HepG2 (cell line): Measurements from ENCODE around the gene STYXL1. TPM values are rescaled to one million over a fixed set of nuclear protein-coding genes. Genes with fewer than 3 reads are reported as not detected.

Experiments
- ATAC-seq: fragments of 200-7000 bp; cut with Tn5 transposase; 3 replicates; pipeline ENCODE4 v1.9.1; 2020; ENCODE audit warnings: mild to moderate bottlenecking, moderate library complexity
- BruUV-seq: library from RNA; stranded (reverse); fragments of 400-500 nt; replicated peaks from 2 replicates; lab custom pipeline; 2021; lab: Mats Ljungman, UMichigan
- CTCF ChIA-PET: fragments of 300-600 bp; formaldehyde crosslinking; extraction: SDS; loops from one replicate; lab custom pipeline; 2021; ENCODE audit warnings: low total read pairs, inconsistent platforms, low intra/inter-chr PET ratio; lab: Yijun Ruan, JAX
- POLR2A ChIA-PET: fragments of 350-600 bp; sonication (Branson Sonifier 250); formaldehyde crosslinking; loops from one replicate; lab custom pipeline; 2020; ENCODE audit warnings: antibody characterized with exemption, inconsistent platforms; lab: Yijun Ruan, JAX
- DNase-seq: peaks from one replicate; pipeline ENCODE4 v3.0.0-alpha.2; 2015; ENCODE audit warnings: low spot score
- FAIRE-seq: peaks from 3 replicates; lab custom pipeline; 2011; peaks lifted over from hg19 to GRCh38; lab: Jason Lieb, UNC
- H2AFZ ChIP-seq: one replicate; pipeline ENCODE4 v1.6.1; 2011; ENCODE audit warnings: low read length, inconsistent platforms
- H3K27ac ChIP-seq: fragments of 300-600 bp; 3 replicates; pipeline ENCODE4 v1.8.0; 2011; ENCODE audit warnings: mixed run types, mild to moderate bottlenecking, mixed read lengths, low read length, inconsistent platforms; ENCODE audit not compliant: insufficient read depth; ENCODE audit errors: extremely low read length
- H3K27me3 ChIP-seq, 2 experiments: fragments of 200-600 bp in 1 of 2; 2 replicates in 1 of 2; 3 replicates in 1 of 2; pipeline versions ENCODE4 v1.6.0 to v1.8.0; 2011; ENCODE audit warnings: low read length in 2 of 2, mild to moderate bottlenecking in 2 of 2, moderate library complexity in 2 of 2, inconsistent platforms in 1 of 2; ENCODE audit not compliant: insufficient read depth in 2 of 2, control insufficient read depth in 1 of 2
- H3K36me3 ChIP-seq, 2 experiments: fragments of 200-600 bp in 1 of 2; replicated peaks in 1 of 2; 2 replicates in 1 of 2; 3 replicates in 1 of 2; pipeline versions ENCODE4 v1.5.1 to v1.8.0; 2011; ENCODE audit warnings: low read length in 2 of 2, inconsistent platforms in 1 of 2; ENCODE audit not compliant: insufficient read depth in 2 of 2, control insufficient read depth in 1 of 2
- H3K4me1 ChIP-seq: 2 replicates; pipeline ENCODE4 v1.5.1; 2012; ENCODE audit warnings: low read length, inconsistent platforms; ENCODE audit not compliant: insufficient read depth
- H3K4me2 ChIP-seq: 2 replicates; pipeline ENCODE4 v1.6.0; 2011; ENCODE audit warnings: low read depth, low read length, inconsistent platforms
- H3K4me3 ChIP-seq, 3 experiments: fragments of 200-600 bp in 1 of 3; sonication (generic), shearing (Covaris generic) in 1 of 3; replicated peaks in 1 of 3; 2 replicates each; pipeline ENCODE4 v1.5.1; 2011 to 2016; ENCODE audit warnings: low read length in 3 of 3, inconsistent platforms in 2 of 3, low read depth in 2 of 3, mild to moderate bottlenecking in 2 of 3, control low read depth in 1 of 3, mixed read lengths in 1 of 3; ENCODE audit not compliant: insufficient read depth in 1 of 3
- H3K79me2 ChIP-seq: one replicate; pipeline ENCODE4 v1.6.1; 2011; ENCODE audit warnings: low read length, inconsistent platforms; ENCODE audit not compliant: insufficient read depth
- H3K9ac ChIP-seq: 2 replicates; pipeline ENCODE4 v1.6.0; 2011; ENCODE audit warnings: mild to moderate bottlenecking, low read depth, low read length, inconsistent platforms; ENCODE audit not compliant: insufficient read depth
- H3K9me3 ChIP-seq: 2 replicates; pipeline ENCODE4 v1.5.1; 2012; ENCODE audit warnings: mild to moderate bottlenecking, low read length
- H4K20me1 ChIP-seq: 2 replicates; pipeline ENCODE4 v1.6.0; 2011; ENCODE audit warnings: inconsistent platforms, mild to moderate bottlenecking, low read length, moderate library complexity; ENCODE audit not compliant: insufficient read depth
- AGO2 ChIP-seq: fragments of 200-400 bp; formaldehyde crosslinking; optimal IDR thresholded peaks from 2 replicates; pipeline ENCODE3; 2017; ENCODE audit warnings: mild to moderate bottlenecking, low read depth, low read length, moderate library complexity
- ETV6 ChIP-seq: sonication (generic); formaldehyde crosslinking; conservative IDR thresholded peaks from 2 replicates; pipeline ENCODE4 v1.4.0; 2020; ENCODE audit warnings: missing genetic modification reagents
- HNRNPL ChIP-seq: fragments of 200-400 bp; formaldehyde crosslinking; IDR thresholded peaks from 2 replicates; pipeline ENCODE4 v1.6.1; 2017; ENCODE audit warnings: mild to moderate bottlenecking, low read depth, low read length
- MAFF ChIP-seq: IDR thresholded peaks from 2 replicates; pipeline ENCODE4 v1.6.1; 2011; ENCODE audit warnings: low read depth, low read length, improper control_type of control experiment
- SAFB2 ChIP-seq: sonication (generic); formaldehyde crosslinking; IDR thresholded peaks from 2 replicates; pipeline ENCODE4 v1.5.1; 2020; ENCODE audit warnings: missing genetic modification reagents, low read depth, mild to moderate bottlenecking, borderline replicate concordance
- TEAD3 ChIP-seq: optimal IDR thresholded peaks from 2 replicates; pipeline ENCODE3; 2016; ENCODE audit warnings: borderline replicate concordance
- ZNF562 ChIP-seq: sonication (generic); formaldehyde crosslinking; IDR thresholded peaks from 2 replicates; pipeline ENCODE4 v1.8.0; 2022; ENCODE audit warnings: missing genetic modification reagents, borderline replicate concordance
- ZNF605 ChIP-seq: sonication (generic); formaldehyde crosslinking; IDR thresholded peaks from 2 replicates; pipeline ENCODE4 v1.8.0; 2022; ENCODE audit warnings: mild to moderate bottlenecking, missing genetic modification reagents
- ZNF761 ChIP-seq: sonication (generic); formaldehyde crosslinking; conservative IDR thresholded peaks from 2 replicates; pipeline ENCODE4 v1.4.0; 2020; ENCODE audit warnings: mild to moderate bottlenecking, missing genetic modification reagents
- ZNF850 ChIP-seq: sonication (generic); formaldehyde crosslinking; conservative IDR thresholded peaks from 2 replicates; pipeline ENCODE4 v1.9.0; 2021; ENCODE audit warnings: mild to moderate bottlenecking, missing genetic modification reagents
- ZSCAN21 ChIP-seq: sonication (generic); formaldehyde crosslinking; IDR thresholded peaks from 2 replicates; pipeline ENCODE4 v1.8.0; 2022; ENCODE audit warnings: mild to moderate bottlenecking, missing genetic modification reagents, moderate library complexity, borderline replicate concordance
- WGBS: methylation state at CpG from one replicate; pipeline ENCODE4 v1.1.6; 2017; ENCODE audit warnings: low lambda C conversion rate; 5-methylcytosine and 5-hydroxymethylcytosine counted together
- in situ Hi-C: cut with HindIII; loops from 2 replicates; pipeline ENCODE4 v1.10.0; 2017; ENCODE audit warnings: low pct_unique_long_range_greater_than_20kb; ENCODE audit not compliant: extremely low pct_ligation_motif_present
- intact Hi-C: fragments of 100-400 bp; cut with micrococcal nuclease; formaldehyde crosslinking; loops from one replicate; pipeline ENCODE4 v1.10.0; 2022; ENCODE audit not compliant: unreplicated experiment
- polyA plus RNA-seq, 8 experiments: library from polyadenylated mRNA; depleted of rRNA in 3 of 8; stranded (reverse) in 7 of 8; unstranded in 1 of 8; fragments of >200 nt; fragmentation: Illumina TruSeq in 4 of 8; extraction: Trizol in 4 of 8; gene quantifications; 2 replicates each; pipeline versions ENCODE4 v1.2.1 to v1.2.3, GENCODE V29; 2011 to 2016; ENCODE audit warnings: low read depth in 4 of 8, missing spikeins in 1 of 8, mixed read lengths in 1 of 8; ENCODE audit not compliant: insufficient read depth in 1 of 8
- total RNA-seq, 5 experiments: library from RNA; depleted of rRNA; stranded (reverse); fragments of >200 nt; fragmentation: Illumina TruSeq; extraction: Trizol; gene quantifications; 2 replicates each; pipeline ENCODE4 v1.2.3, GENCODE V29; 2016; ENCODE audit warnings: low read depth in 1 of 5
- TF ChIP-seq, protein P1 (sequence below): sonication (generic); formaldehyde crosslinking; IDR thresholded peaks from 2 replicates; pipeline ENCODE4 v1.4.0; 2020; ENCODE audit warnings: missing genetic modification reagents
- TF ChIP-seq, protein P2 (sequence below): sonication (generic); formaldehyde crosslinking; IDR thresholded peaks from 2 replicates; pipeline ENCODE4 v1.9.0; 2021; ENCODE audit warnings: mild to moderate bottlenecking, missing genetic modification reagents
- TF ChIP-seq, protein P3 (sequence below): sonication (generic); formaldehyde crosslinking; IDR thresholded peaks from 2 replicates; pipeline ENCODE4 v1.9.0; 2022; ENCODE audit warnings: low read depth, missing genetic modification reagents

Gene STYXL1
- total and polyA plus RNA-seq, 2 of the 13 experiments (the other 11 are each of a cell fraction or from before 2014, with no cell fraction given), result 23.9 to 38.3 TPM

DNA sequence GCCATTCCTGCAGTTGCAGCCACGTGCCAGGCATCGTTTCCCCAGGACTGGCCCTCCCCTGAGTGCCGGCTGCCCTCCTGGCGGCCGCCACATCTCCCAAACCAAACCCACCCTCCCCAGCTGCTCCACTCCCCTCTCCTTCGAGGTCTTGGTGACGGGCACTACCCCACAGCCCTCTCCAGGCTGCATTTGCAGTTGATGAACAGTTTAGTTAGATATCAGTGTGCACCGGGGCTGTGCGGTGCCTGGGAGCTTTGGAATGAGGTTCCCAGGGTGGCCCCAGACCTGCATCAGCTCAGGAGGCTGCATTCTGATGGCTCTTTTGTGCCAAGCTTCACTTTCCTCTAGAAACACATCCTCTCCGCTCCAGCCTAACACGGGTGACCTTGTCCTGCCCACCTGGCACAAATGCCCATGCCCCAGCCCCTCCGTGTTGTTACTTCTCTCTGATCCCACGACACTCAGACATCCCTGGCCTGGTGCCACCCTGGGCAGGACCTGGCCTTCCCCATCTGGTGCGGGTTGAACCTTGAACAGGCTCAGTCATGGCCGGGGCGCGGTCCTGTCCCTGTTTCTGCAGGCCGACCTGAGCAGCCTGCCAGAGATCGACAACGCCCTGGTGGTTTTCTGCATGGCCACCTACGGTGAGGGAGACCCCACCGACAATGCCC is 67.9 kb downstream of the STYXL1 start:
- H3K27ac ChIP-seq, result no peak overlapping the region
- H4K20me1 ChIP-seq, result peaks cover 8% of the 10 kb centered on the region
- no peak overlapping the region for H2AFZ ChIP-seq
- WGBS, result 93% methylated on average over 18 of the region's 22 CpGs
- DNase-seq, result no peak
- in situ Hi-C loops (no loop called here), intact Hi-C loops (no loop called here)
- H3K9me3 ChIP-seq, result no peaks in the 10 kb centered on the region
- H3K79me2 ChIP-seq, result peaks cover 5% of the 10 kb centered on the region
- BruUV-seq, result no TSS peak
- H3K36me3 ChIP-seq, result peaks cover 45 to 91% of the 10 kb centered on the region in 2 experiments
- H3K4me1 ChIP-seq, result no peaks in the 10 kb centered on the region; the same call in 1 of the 2 replicates
- no peak overlapping the region for H3K9ac ChIP-seq
- H3K27me3 ChIP-seq, result no peaks in the 10 kb centered on the region
- CTCF ChIA-PET, result no interaction called here
- H3K4me3 ChIP-seq, result no peak overlapping the region
- peak; percentile 13 for ATAC-seq
- POLR2A ChIA-PET, result no interaction called here
- FAIRE-seq, result no peak
- H3K4me2 ChIP-seq, result no peak overlapping the region
- TF ChIP-seq AGO2, result peak; percentile 17
- no peak for TF ChIP-seq ZNF850
- no peak for TF ChIP-seq MAFF
- peak; percentile 88; the same call in 1 of the 2 replicates for TF ChIP-seq HNRNPL
- TF ChIP-seq ZNF605 (CRISPR knock-in tag), result 0 out of 2 replicates have a peak, but pooled peaks have one; percentile 21
- no peak for TF ChIP-seq ETV6 (CRISPR knock-in tag)
- no peak for TF ChIP-seq SAFB2 (CRISPR knock-in tag)
- TF ChIP-seq, protein P1, sequence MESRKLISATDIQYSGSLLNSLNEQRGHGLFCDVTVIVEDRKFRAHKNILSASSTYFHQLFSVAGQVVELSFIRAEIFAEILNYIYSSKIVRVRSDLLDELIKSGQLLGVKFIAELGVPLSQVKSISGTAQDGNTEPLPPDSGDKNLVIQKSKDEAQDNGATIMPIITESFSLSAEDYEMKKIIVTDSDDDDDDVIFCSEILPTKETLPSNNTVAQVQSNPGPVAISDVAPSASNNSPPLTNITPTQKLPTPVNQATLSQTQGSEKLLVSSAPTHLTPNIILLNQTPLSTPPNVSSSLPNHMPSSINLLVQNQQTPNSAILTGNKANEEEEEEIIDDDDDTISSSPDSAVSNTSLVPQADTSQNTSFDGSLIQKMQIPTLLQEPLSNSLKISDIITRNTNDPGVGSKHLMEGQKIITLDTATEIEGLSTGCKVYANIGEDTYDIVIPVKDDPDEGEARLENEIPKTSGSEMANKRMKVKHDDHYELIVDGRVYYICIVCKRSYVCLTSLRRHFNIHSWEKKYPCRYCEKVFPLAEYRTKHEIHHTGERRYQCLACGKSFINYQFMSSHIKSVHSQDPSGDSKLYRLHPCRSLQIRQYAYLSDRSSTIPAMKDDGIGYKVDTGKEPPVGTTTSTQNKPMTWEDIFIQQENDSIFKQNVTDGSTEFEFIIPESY (CRISPR knock-in tag), result peak; percentile 99
- TF ChIP-seq, protein P2, sequence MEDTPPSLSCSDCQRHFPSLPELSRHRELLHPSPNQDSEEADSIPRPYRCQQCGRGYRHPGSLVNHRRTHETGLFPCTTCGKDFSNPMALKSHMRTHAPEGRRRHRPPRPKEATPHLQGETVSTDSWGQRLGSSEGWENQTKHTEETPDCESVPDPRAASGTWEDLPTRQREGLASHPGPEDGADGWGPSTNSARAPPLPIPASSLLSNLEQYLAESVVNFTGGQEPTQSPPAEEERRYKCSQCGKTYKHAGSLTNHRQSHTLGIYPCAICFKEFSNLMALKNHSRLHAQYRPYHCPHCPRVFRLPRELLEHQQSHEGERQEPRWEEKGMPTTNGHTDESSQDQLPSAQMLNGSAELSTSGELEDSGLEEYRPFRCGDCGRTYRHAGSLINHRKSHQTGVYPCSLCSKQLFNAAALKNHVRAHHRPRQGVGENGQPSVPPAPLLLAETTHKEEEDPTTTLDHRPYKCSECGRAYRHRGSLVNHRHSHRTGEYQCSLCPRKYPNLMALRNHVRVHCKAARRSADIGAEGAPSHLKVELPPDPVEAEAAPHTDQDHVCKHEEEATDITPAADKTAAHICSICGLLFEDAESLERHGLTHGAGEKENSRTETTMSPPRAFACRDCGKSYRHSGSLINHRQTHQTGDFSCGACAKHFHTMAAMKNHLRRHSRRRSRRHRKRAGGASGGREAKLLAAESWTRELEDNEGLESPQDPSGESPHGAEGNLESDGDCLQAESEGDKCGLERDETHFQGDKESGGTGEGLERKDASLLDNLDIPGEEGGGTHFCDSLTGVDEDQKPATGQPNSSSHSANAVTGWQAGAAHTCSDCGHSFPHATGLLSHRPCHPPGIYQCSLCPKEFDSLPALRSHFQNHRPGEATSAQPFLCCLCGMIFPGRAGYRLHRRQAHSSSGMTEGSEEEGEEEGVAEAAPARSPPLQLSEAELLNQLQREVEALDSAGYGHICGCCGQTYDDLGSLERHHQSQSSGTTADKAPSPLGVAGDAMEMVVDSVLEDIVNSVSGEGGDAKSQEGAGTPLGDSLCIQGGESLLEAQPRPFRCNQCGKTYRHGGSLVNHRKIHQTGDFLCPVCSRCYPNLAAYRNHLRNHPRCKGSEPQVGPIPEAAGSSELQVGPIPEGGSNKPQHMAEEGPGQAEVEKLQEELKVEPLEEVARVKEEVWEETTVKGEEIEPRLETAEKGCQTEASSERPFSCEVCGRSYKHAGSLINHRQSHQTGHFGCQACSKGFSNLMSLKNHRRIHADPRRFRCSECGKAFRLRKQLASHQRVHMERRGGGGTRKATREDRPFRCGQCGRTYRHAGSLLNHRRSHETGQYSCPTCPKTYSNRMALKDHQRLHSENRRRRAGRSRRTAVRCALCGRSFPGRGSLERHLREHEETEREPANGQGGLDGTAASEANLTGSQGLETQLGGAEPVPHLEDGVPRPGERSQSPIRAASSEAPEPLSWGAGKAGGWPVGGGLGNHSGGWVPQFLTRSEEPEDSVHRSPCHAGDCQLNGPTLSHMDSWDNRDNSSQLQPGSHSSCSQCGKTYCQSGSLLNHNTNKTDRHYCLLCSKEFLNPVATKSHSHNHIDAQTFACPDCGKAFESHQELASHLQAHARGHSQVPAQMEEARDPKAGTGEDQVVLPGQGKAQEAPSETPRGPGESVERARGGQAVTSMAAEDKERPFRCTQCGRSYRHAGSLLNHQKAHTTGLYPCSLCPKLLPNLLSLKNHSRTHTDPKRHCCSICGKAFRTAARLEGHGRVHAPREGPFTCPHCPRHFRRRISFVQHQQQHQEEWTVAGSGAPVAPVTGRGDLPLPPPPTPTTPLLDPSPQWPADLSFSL (CRISPR knock-in tag), result no peak
- TF ChIP-seq ZNF562 (CRISPR knock-in tag), result no peak
- TF ChIP-seq, protein P3, sequence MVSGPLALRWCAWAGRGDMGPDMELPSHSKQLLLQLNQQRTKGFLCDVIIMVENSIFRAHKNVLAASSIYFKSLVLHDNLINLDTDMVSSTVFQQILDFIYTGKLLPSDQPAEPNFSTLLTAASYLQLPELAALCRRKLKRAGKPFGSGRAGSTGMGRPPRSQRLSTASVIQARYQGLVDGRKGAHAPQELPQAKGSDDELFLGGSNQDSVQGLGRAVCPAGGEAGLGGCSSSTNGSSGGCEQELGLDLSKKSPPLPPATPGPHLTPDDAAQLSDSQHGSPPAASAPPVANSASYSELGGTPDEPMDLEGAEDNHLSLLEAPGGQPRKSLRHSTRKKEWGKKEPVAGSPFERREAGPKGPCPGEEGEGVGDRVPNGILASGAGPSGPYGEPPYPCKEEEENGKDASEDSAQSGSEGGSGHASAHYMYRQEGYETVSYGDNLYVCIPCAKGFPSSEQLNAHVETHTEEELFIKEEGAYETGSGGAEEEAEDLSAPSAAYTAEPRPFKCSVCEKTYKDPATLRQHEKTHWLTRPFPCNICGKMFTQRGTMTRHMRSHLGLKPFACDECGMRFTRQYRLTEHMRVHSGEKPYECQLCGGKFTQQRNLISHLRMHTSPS (CRISPR knock-in tag), result peak; percentile 77; the same call in 1 of the 2 replicates
- no peak for TF ChIP-seq ZSCAN21 (CRISPR knock-in tag)
- TF ChIP-seq ZNF761 (CRISPR knock-in tag), result no peak
- TF ChIP-seq TEAD3, result no peak
